Progenitor cell of endocrine pancreas (in vitro differentiated cells): ENCODE results near the gene INPP4A. TPM values are rescaled to one million over a fixed set of nuclear protein-coding genes. Genes with fewer than 3 reads are reported as not detected.

Experiments
- DNase-seq: peaks from one replicate; pipeline ENCODE4 v3.0.0; 2021; ENCODE audit warnings: low spot score; ENCODE audit not compliant: unreplicated experiment
- H3K27ac Mint-ChIP-seq: 2 replicates; pipeline ENCODE4 v1.8.0; 2021; ENCODE audit warnings: mild to moderate bottlenecking, moderate library complexity, mixed read lengths
- H3K27me3 Mint-ChIP-seq: 2 replicates; pipeline ENCODE4 v1.8.0; 2021; ENCODE audit warnings: mixed read lengths
- H3K36me3 Mint-ChIP-seq: 2 replicates; pipeline ENCODE4 v1.8.0; 2022; ENCODE audit warnings: mixed read lengths; ENCODE audit not compliant: insufficient read depth
- H3K4me1 Mint-ChIP-seq: 2 replicates; pipeline ENCODE4 v1.8.0; 2021; ENCODE audit warnings: low read depth, mixed read lengths
- H3K4me3 Mint-ChIP-seq: 2 replicates; pipeline ENCODE4 v1.8.0; 2021; ENCODE audit warnings: low read depth, mild to moderate bottlenecking, moderate library complexity, mixed read lengths
- H3K9me3 Mint-ChIP-seq: 2 replicates; pipeline ENCODE4 v1.8.0; 2021; ENCODE audit warnings: low read depth, mixed read lengths
- CTCF ChIP-seq: fragments of 200-600 bp; sonication (generic); IDR thresholded peaks from one replicate; pipeline ENCODE4 v1.5.0; 2021; ENCODE audit warnings: antibody characterized with exemption, mild to moderate bottlenecking; ENCODE audit not compliant: unreplicated experiment
- total RNA-seq: library from RNA; stranded (reverse); gene quantifications from 2 replicates; pipeline ENCODE4 v1.2.1, GENCODE V29; 2021

INPP4A gene
- total RNA-seq, 1 donor from 2014 or later, result 33.0 TPM

- DNase-seq, result no peak
- Mint-ChIP-seq H3K27ac (no peak overlapping the region), H3K36me3 (peaks cover 14% of the 10 kb centered on the region)
Measured at GRCh38 chr2:98550165-98550564, 105.5 kb downstream of the INPP4A start.

GRCh38 chr2:98551316-98551715, 106.7 kb downstream of the INPP4A start:
- peaks cover 14% of the 10 kb centered on the region for H3K36me3 Mint-ChIP-seq
- H3K4me3 Mint-ChIP-seq, result no peak overlapping the region
- H3K27ac Mint-ChIP-seq, result no peak overlapping the region
- no peak for DNase-seq
- TF ChIP-seq CTCF, result no peak
- H3K27me3 Mint-ChIP-seq, result no peaks in the 10 kb centered on the region
- no peaks in the 10 kb centered on the region for H3K9me3 Mint-ChIP-seq
- no peaks in the 10 kb centered on the region for H3K4me1 Mint-ChIP-seq

More at GRCh38 chr2:98550165-98550564, 105.5 kb downstream of the INPP4A start:
- Mint-ChIP-seq H3K9me3 (no peaks in the 10 kb centered on the region), H3K27me3 (no peaks in the 10 kb centered on the region), H3K4me1 (no peaks in the 10 kb centered on the region), H3K4me3 (no peak overlapping the region)
- no peak for TF ChIP-seq CTCF

- H3K4me1 Mint-ChIP-seq, result no peaks in the 10 kb centered on the region
- no peak for TF ChIP-seq CTCF
- no peak overlapping the region for H3K27ac Mint-ChIP-seq
- no peak for DNase-seq
- H3K27me3 Mint-ChIP-seq, result no peaks in the 10 kb centered on the region
- H3K4me3 Mint-ChIP-seq, result no peak overlapping the region
- H3K9me3 Mint-ChIP-seq, result no peaks in the 10 kb centered on the region
- peaks cover 11% of the 10 kb centered on the region for H3K36me3 Mint-ChIP-seq
Measured at GRCh38 chr2:98552499-98553179, 108.0 kb downstream of the INPP4A start.

GRCh38 chr2:98554116-98554861, 109.6 kb downstream of the INPP4A start:
- Mint-ChIP-seq H3K4me1 (no peaks in the 10 kb centered on the region), H3K9me3 (no peaks in the 10 kb centered on the region), H3K27ac (no peak overlapping the region), H3K36me3 (peaks cover 12% of the 10 kb centered on the region), H3K27me3 (no peaks in the 10 kb centered on the region), H3K4me3 (no peak overlapping the region)
- no peak for DNase-seq
- no peak for TF ChIP-seq CTCF

GRCh38 chr2:98555696-98556095, 111.0 kb downstream of the INPP4A start:
- TF ChIP-seq CTCF, result no peak
- Mint-ChIP-seq H3K4me1 (no peaks in the 10 kb centered on the region), H3K9me3 (no peaks in the 10 kb centered on the region), H3K36me3 (peaks cover 10% of the 10 kb centered on the region), H3K27me3 (no peaks in the 10 kb centered on the region), H3K4me3 (no peak overlapping the region), H3K27ac (no peak overlapping the region)
- DNase-seq, result no peak
